AG04449 (cell line): Measurements from ENCODE around the gene ITM2C.

Experiments used
- CTCF ChIA-PET: fragments of 350-600 bp; formaldehyde crosslinking; extraction: SDS; loops from one replicate; lab custom pipeline; 2021; ENCODE audit warnings: antibody characterized with exemption; lab: Yijun Ruan, JAX
- POLR2A ChIA-PET: fragments of 400-600, 350-600 bp; formaldehyde crosslinking; extraction: SDS; loops from one replicate; lab custom pipeline; 2020; ENCODE audit warnings: antibody characterized with exemption, inconsistent platforms; lab: Yijun Ruan, JAX
- DNase-seq: peaks from one replicate; pipeline ENCODE4 v3.0.0-alpha.2; 2010; ENCODE audit warnings: low read depth, low spot score
- H3K4me3 ChIP-seq: 2 replicates; pipeline ENCODE4 v1.5.1; 2011; ENCODE audit warnings: low read depth, mild to moderate bottlenecking, control low read depth, low read length
- TF ChIP-seq, protein P1 (sequence below): IDR thresholded peaks from one replicate; pipeline ENCODE4 v1.5.1; 2011; ENCODE audit warnings: mild to moderate bottlenecking, moderate library complexity, low read length, control low read depth, inconsistent platforms; ENCODE audit not compliant: insufficient read depth; ENCODE audit errors: missing control alignments

Gene ITM2C

GRCh38 chr2:230881840-230882239 lies 17.1 kb downstream of the ITM2C start:
- POLR2A ChIA-PET = no interaction called here
- TF ChIP-seq, protein P1, sequence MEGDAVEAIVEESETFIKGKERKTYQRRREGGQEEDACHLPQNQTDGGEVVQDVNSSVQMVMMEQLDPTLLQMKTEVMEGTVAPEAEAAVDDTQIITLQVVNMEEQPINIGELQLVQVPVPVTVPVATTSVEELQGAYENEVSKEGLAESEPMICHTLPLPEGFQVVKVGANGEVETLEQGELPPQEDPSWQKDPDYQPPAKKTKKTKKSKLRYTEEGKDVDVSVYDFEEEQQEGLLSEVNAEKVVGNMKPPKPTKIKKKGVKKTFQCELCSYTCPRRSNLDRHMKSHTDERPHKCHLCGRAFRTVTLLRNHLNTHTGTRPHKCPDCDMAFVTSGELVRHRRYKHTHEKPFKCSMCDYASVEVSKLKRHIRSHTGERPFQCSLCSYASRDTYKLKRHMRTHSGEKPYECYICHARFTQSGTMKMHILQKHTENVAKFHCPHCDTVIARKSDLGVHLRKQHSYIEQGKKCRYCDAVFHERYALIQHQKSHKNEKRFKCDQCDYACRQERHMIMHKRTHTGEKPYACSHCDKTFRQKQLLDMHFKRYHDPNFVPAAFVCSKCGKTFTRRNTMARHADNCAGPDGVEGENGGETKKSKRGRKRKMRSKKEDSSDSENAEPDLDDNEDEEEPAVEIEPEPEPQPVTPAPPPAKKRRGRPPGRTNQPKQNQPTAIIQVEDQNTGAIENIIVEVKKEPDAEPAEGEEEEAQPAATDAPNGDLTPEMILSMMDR = no peak

GRCh38 chr2:230885463-230886130 lies 20.9 kb downstream of the ITM2C start:
- no peak for DNase-seq
- H3K4me3 ChIP-seq = no peak overlapping the region
- POLR2A ChIA-PET = no interaction called here
- CTCF ChIA-PET = interaction anchor here (0.9 to 1.6 kb wide), 5 partner anchors 11 to 104 kb away, joined by 3 to 4 read pairs (median 3); no protein-coding TSS in a partner anchor
- TF ChIP-seq, protein P1 = no peak

More at GRCh38 chr2:230881840-230882239, 17.1 kb downstream of the ITM2C start:
- H3K4me3 ChIP-seq = no peak overlapping the region
- DNase-seq = no peak
- CTCF ChIA-PET = interaction anchor here (1.1 to 1.4 kb wide), 2 partner anchors 20 to 171 kb away, joined by 4 to 5 read pairs; no protein-coding TSS in a partner anchor

- ChIA-PET CTCF (interaction anchor here (0.9 to 1.6 kb wide), 4 partner anchors 10 to 102 kb away, joined by 3 to 4 read pairs (median 3); no protein-coding TSS in a partner anchor), POLR2A (no interaction called here)
- DNase-seq = no peak
- TF ChIP-seq, protein P1 = no peak
- H3K4me3 ChIP-seq = no peak overlapping the region
Measured at GRCh38 chr2:230886206-230886605, 21.5 kb downstream of the ITM2C start.

- TF ChIP-seq, protein P1 = no peak
- CTCF ChIA-PET = interaction anchor here (0.9 to 1.6 kb wide), 2 partner anchors 13 to 16 kb away, joined by 3 to 4 read pairs; no protein-coding TSS in a partner anchor
- POLR2A ChIA-PET = no interaction called here
Measured at GRCh38 chr2:230886671-230887071, 21.9 kb downstream of the ITM2C start.

GRCh38 chr2:230887342-230887741 lies 22.6 kb downstream of the ITM2C start:
- CTCF ChIA-PET = interaction anchor here (1.1 to 1.2 kb wide), 3 partner anchors 13 to 166 kb away, joined by 3 to 4 read pairs (median 3); no protein-coding TSS in a partner anchor
- POLR2A ChIA-PET = no interaction called here

More at GRCh38 chr2:230886671-230887071, 21.9 kb downstream of the ITM2C start:
- no peak for DNase-seq
- no peak overlapping the region for H3K4me3 ChIP-seq

GRCh38 chr2:230888824-230889400 lies 24.2 kb downstream of the ITM2C start:
- H3K4me3 ChIP-seq = no peak overlapping the region
- TF ChIP-seq, protein P1 = no peak
- CTCF ChIA-PET = interaction anchor here (1.1 kb wide), 1 partner anchor 164 kb away, joined by 4 read pairs; no protein-coding TSS in a partner anchor
- no peak for DNase-seq
- POLR2A ChIA-PET = no interaction called here

More at GRCh38 chr2:230887342-230887741, 22.6 kb downstream of the ITM2C start:
- no peak for DNase-seq
- no peak overlapping the region for H3K4me3 ChIP-seq
- TF ChIP-seq, protein P1 = no peak
